Measurements from ENCODE around the gene SLC10A7.

SLC10A7 gene

GRCh38 chr4:146521541-146522097, at the start of gene SLC10A7:
Gene SLC10A7, minus strand, starts transcription at chr4:146521940. Its CDS starts 223 bp downstream, at chr4:146521717.
- no peaks in the 10 kb centered on the region for H3K9me2 ChIP-seq (replicated peaks; ENCODE audit: insufficient read depth, low read length)
- TF ChIP-seq EZH2 (optimal IDR thresholded peaks at IDR 0.05; ENCODE audit: low read depth, low read length) (no peak), CTCF (IDR thresholded peaks at IDR 0.05; ENCODE audit: low read length) (no peak), EZH2phosphoT487 (IDR thresholded peaks at IDR 0.05; ENCODE audit: low read length) (no peak)
- peak within 1 kb of the TSS; percentile 95 for H3K9ac ChIP-seq (ENCODE audit: low read length)
- no peaks in the 10 kb centered on the region for H3K9me3 ChIP-seq (replicated peaks; ENCODE audit: insufficient read depth, low read length)
- peaks cover 14% of the 10 kb centered on the region; the same call in 1 of the 2 replicates for H3K4me1 ChIP-seq (ENCODE audit: low read length)
- H3K4me2 ChIP-seq (ENCODE audit: low read depth, low read length), result peak within 1 kb of the TSS; percentile 88
- H4K20me1 ChIP-seq (ENCODE audit: insufficient read depth, low read length), result no peaks in the 10 kb centered on the region
- no peaks in the 10 kb centered on the region for H3K27me3 ChIP-seq (replicated peaks; ENCODE audit: insufficient read depth, low read length)
- H3K27ac ChIP-seq (ENCODE audit: low read length), result peak within 1 kb of the TSS; percentile 84
- H3K4me3 ChIP-seq (ENCODE audit: low read length), result peak within 1 kb of the TSS; percentile 92
- peaks cover 40% of the 10 kb centered on the region for H3K79me2 ChIP-seq (ENCODE audit: low read length)
- no peaks in the 10 kb centered on the region for H3K36me3 ChIP-seq (replicated peaks; ENCODE audit: insufficient read depth, low read length)
- 0 out of 2 replicates have a peak, but pooled peaks cover 4% of the 10 kb centered on the region for H3F3A ChIP-seq (ENCODE audit: insufficient read depth, low read length)
- DNase-seq, result peak; percentile 84
- H2AFZ ChIP-seq (ENCODE audit: low read length), result peak within 1 kb of the TSS; percentile 100

- H4K20me1 ChIP-seq (ENCODE audit: insufficient read depth, low read length), result no peaks in the 10 kb centered on the region
- H3K9me2 ChIP-seq (replicated peaks; ENCODE audit: insufficient read depth, low read length), result no peaks in the 10 kb centered on the region
- H3K36me3 ChIP-seq (replicated peaks; ENCODE audit: insufficient read depth, low read length), result no peaks in the 10 kb centered on the region
- H3F3A ChIP-seq (ENCODE audit: insufficient read depth, low read length), result no peaks in the 10 kb centered on the region
- no peak overlapping the region for H3K4me2 ChIP-seq (ENCODE audit: low read depth, low read length)
- no peaks in the 10 kb centered on the region for H3K27me3 ChIP-seq (replicated peaks; ENCODE audit: insufficient read depth, low read length)
- no peak overlapping the region for H3K9ac ChIP-seq (ENCODE audit: low read length)
- H3K4me1 ChIP-seq (ENCODE audit: low read length), result no peaks in the 10 kb centered on the region
- no peak for DNase-seq
- no peaks in the 10 kb centered on the region for H3K9me3 ChIP-seq (replicated peaks; ENCODE audit: insufficient read depth, low read length)
- no peak overlapping the region for H3K27ac ChIP-seq (ENCODE audit: low read length)
- H2AFZ ChIP-seq (ENCODE audit: low read length), result no peak overlapping the region
- H3K79me2 ChIP-seq (ENCODE audit: low read length), result no peaks in the 10 kb centered on the region
- no peak for TF ChIP-seq CTCF (IDR thresholded peaks at IDR 0.05; ENCODE audit: low read length)
- no peak for TF ChIP-seq EZH2 (optimal IDR thresholded peaks at IDR 0.05; ENCODE audit: low read depth, low read length)
- no peak for TF ChIP-seq EZH2phosphoT487 (IDR thresholded peaks at IDR 0.05; ENCODE audit: low read length)
- H3K4me3 ChIP-seq (ENCODE audit: low read length), result no peak overlapping the region
Observed at GRCh38 chr4:146567396-146567795, 45.7 kb upstream of the SLC10A7 start.

DNA sequence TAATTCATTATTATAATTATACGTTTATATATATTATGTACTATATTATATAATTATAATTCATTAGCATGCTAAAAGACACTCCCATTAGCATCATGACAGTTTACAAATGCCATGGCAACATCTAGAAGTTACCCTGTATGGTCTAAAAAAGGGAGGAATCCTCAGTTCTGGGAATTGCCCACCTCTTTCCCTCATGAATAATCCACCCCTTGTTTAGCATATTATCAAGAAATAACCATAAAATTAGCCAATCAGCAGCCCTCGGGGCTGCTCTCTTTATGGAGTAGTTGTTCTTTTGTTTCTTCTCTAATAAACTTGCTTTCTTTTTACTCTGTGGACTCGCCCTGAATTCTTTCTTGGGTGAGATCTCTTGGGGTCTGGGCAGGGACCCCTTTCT, 42.8 kb upstream of the SLC10A7 start:
- TF ChIP-seq EZH2phosphoT487 (IDR thresholded peaks at IDR 0.05; ENCODE audit: low read length) (no peak), CTCF (IDR thresholded peaks at IDR 0.05; ENCODE audit: low read length) (no peak), EZH2 (optimal IDR thresholded peaks at IDR 0.05; ENCODE audit: low read depth, low read length) (no peak)
- Histone ChIP-seq H3K4me2 (ENCODE audit: low read depth, low read length) (no peak overlapping the region), H3K79me2 (ENCODE audit: low read length) (no peaks in the 10 kb centered on the region), H3F3A (ENCODE audit: insufficient read depth, low read length) (no peaks in the 10 kb centered on the region), H3K9ac (ENCODE audit: low read length) (no peak overlapping the region), H3K27ac (ENCODE audit: low read length) (no peak overlapping the region), H4K20me1 (ENCODE audit: insufficient read depth, low read length) (no peaks in the 10 kb centered on the region), H3K4me3 (ENCODE audit: low read length) (no peak overlapping the region), H2AFZ (ENCODE audit: low read length) (no peak overlapping the region), H3K36me3 (replicated peaks; ENCODE audit: insufficient read depth, low read length) (no peaks in the 10 kb centered on the region), H3K9me2 (replicated peaks; ENCODE audit: insufficient read depth, low read length) (no peaks in the 10 kb centered on the region), H3K9me3 (replicated peaks; ENCODE audit: insufficient read depth, low read length) (no peaks in the 10 kb centered on the region), H3K27me3 (replicated peaks; ENCODE audit: insufficient read depth, low read length) (no peaks in the 10 kb centered on the region), H3K4me1 (ENCODE audit: low read length) (no peaks in the 10 kb centered on the region)
- no peak for DNase-seq
